GM12872 (cell line): Measurements from ENCODE around the gene HAAO.

Experiments
- CTCF ChIP-seq: IDR thresholded peaks from 3 replicates; pipeline ENCODE4 v1.5.1; 2011; ENCODE audit warnings: low read depth, mild to moderate bottlenecking, low read length, moderate library complexity; ENCODE audit not compliant: insufficient read depth

Gene HAAO

GRCh38 chr2:42755191-42755880 lies 37.0 kb downstream of the HAAO start:
- no peak for TF ChIP-seq CTCF

GRCh38 chr2:42754776-42755140 lies 37.6 kb downstream of the HAAO start:
- TF ChIP-seq CTCF = no peak

- no peak for TF ChIP-seq CTCF
These were observed 38.2 kb downstream of the HAAO start for GRCh38 chr2:42754021-42754775.

GRCh38 chr2:42752816-42753813 lies 39.3 kb downstream of the HAAO start:
- no peak for TF ChIP-seq CTCF

GRCh38 chr2:42752314-42752713 lies 40.1 kb downstream of the HAAO start:
- no peak for TF ChIP-seq CTCF

GRCh38 chr2:42748840-42749239 lies 43.5 kb downstream of the HAAO start:
- no peak for TF ChIP-seq CTCF

- TF ChIP-seq CTCF = no peak
These were observed 45.0 kb downstream of the HAAO start for GRCh38 chr2:42747422-42747821.
